ENCODE results near the gene HHIPL1.

- no peak for TF ChIP-seq EZH2 (IDR thresholded peaks at IDR 0.05; ENCODE audit: insufficient read depth, low read length)
- TF ChIP-seq, protein P1, sequence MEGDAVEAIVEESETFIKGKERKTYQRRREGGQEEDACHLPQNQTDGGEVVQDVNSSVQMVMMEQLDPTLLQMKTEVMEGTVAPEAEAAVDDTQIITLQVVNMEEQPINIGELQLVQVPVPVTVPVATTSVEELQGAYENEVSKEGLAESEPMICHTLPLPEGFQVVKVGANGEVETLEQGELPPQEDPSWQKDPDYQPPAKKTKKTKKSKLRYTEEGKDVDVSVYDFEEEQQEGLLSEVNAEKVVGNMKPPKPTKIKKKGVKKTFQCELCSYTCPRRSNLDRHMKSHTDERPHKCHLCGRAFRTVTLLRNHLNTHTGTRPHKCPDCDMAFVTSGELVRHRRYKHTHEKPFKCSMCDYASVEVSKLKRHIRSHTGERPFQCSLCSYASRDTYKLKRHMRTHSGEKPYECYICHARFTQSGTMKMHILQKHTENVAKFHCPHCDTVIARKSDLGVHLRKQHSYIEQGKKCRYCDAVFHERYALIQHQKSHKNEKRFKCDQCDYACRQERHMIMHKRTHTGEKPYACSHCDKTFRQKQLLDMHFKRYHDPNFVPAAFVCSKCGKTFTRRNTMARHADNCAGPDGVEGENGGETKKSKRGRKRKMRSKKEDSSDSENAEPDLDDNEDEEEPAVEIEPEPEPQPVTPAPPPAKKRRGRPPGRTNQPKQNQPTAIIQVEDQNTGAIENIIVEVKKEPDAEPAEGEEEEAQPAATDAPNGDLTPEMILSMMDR (IDR thresholded peaks at IDR 0.05; ENCODE audit: insufficient read depth, low read depth, low read length), result no peak
Observed at GRCh38 chr14:99630202-99630601, 14.7 kb upstream of the HHIPL1 start.
